HepG2 (cell line): Measurements from ENCODE around the gene SERTM2. TPM values are rescaled to one million over a fixed set of nuclear protein-coding genes. Genes with fewer than 3 reads are reported as not detected.

ENCODE experiments used
- ATAC-seq: fragments of 200-7000 bp; cut with Tn5 transposase; 3 replicates; pipeline ENCODE4 v1.9.1; 2020; ENCODE audit warnings: mild to moderate bottlenecking, moderate library complexity
- BruUV-seq: library from RNA; stranded (reverse); fragments of 400-500 nt; replicated peaks from 2 replicates; lab custom pipeline; 2021; lab: Mats Ljungman, UMichigan
- CTCF ChIA-PET: fragments of 300-600 bp; formaldehyde crosslinking; extraction: SDS; loops from one replicate; lab custom pipeline; 2021; ENCODE audit warnings: low total read pairs, inconsistent platforms, low intra/inter-chr PET ratio; lab: Yijun Ruan, JAX
- POLR2A ChIA-PET: fragments of 350-600 bp; sonication (Branson Sonifier 250); formaldehyde crosslinking; loops from one replicate; lab custom pipeline; 2020; ENCODE audit warnings: antibody characterized with exemption, inconsistent platforms; lab: Yijun Ruan, JAX
- DNase-seq: peaks from one replicate; pipeline ENCODE4 v3.0.0-alpha.2; 2015; ENCODE audit warnings: low spot score
- FAIRE-seq: peaks from 3 replicates; lab custom pipeline; 2011; peaks lifted over from hg19 to GRCh38; lab: Jason Lieb, UNC
- H2AFZ ChIP-seq: one replicate; pipeline ENCODE4 v1.6.1; 2011; ENCODE audit warnings: low read length, inconsistent platforms
- H3K27ac ChIP-seq: fragments of 300-600 bp; 3 replicates; pipeline ENCODE4 v1.8.0; 2011; ENCODE audit warnings: mixed run types, mild to moderate bottlenecking, mixed read lengths, low read length, inconsistent platforms; ENCODE audit not compliant: insufficient read depth; ENCODE audit errors: extremely low read length
- H3K27me3 ChIP-seq, 2 experiments: fragments of 200-600 bp in 1 of 2; 2 replicates in 1 of 2; 3 replicates in 1 of 2; pipeline versions ENCODE4 v1.6.0 to v1.8.0; 2011; ENCODE audit warnings: low read length in 2 of 2, mild to moderate bottlenecking in 2 of 2, moderate library complexity in 2 of 2, inconsistent platforms in 1 of 2; ENCODE audit not compliant: insufficient read depth in 2 of 2, control insufficient read depth in 1 of 2
- H3K36me3 ChIP-seq, 2 experiments: fragments of 200-600 bp in 1 of 2; replicated peaks in 1 of 2; 2 replicates in 1 of 2; 3 replicates in 1 of 2; pipeline versions ENCODE4 v1.5.1 to v1.8.0; 2011; ENCODE audit warnings: low read length in 2 of 2, inconsistent platforms in 1 of 2; ENCODE audit not compliant: insufficient read depth in 2 of 2, control insufficient read depth in 1 of 2
- H3K4me1 ChIP-seq: 2 replicates; pipeline ENCODE4 v1.5.1; 2012; ENCODE audit warnings: low read length, inconsistent platforms; ENCODE audit not compliant: insufficient read depth
- H3K4me2 ChIP-seq: 2 replicates; pipeline ENCODE4 v1.6.0; 2011; ENCODE audit warnings: low read depth, low read length, inconsistent platforms
- H3K4me3 ChIP-seq, 3 experiments: fragments of 200-600 bp in 1 of 3; sonication (generic), shearing (Covaris generic) in 1 of 3; replicated peaks in 1 of 3; 2 replicates each; pipeline ENCODE4 v1.5.1; 2011 to 2016; ENCODE audit warnings: low read length in 3 of 3, inconsistent platforms in 2 of 3, low read depth in 2 of 3, mild to moderate bottlenecking in 2 of 3, control low read depth in 1 of 3, mixed read lengths in 1 of 3; ENCODE audit not compliant: insufficient read depth in 1 of 3
- H3K79me2 ChIP-seq: one replicate; pipeline ENCODE4 v1.6.1; 2011; ENCODE audit warnings: low read length, inconsistent platforms; ENCODE audit not compliant: insufficient read depth
- H3K9ac ChIP-seq: 2 replicates; pipeline ENCODE4 v1.6.0; 2011; ENCODE audit warnings: mild to moderate bottlenecking, low read depth, low read length, inconsistent platforms; ENCODE audit not compliant: insufficient read depth
- H3K9me3 ChIP-seq: 2 replicates; pipeline ENCODE4 v1.5.1; 2012; ENCODE audit warnings: mild to moderate bottlenecking, low read length
- H4K20me1 ChIP-seq: 2 replicates; pipeline ENCODE4 v1.6.0; 2011; ENCODE audit warnings: inconsistent platforms, mild to moderate bottlenecking, low read length, moderate library complexity; ENCODE audit not compliant: insufficient read depth
- CCDC6 ChIP-seq: sonication (generic); formaldehyde crosslinking; IDR thresholded peaks from 2 replicates; pipeline ENCODE4 v1.8.1; 2022; ENCODE audit warnings: mild to moderate bottlenecking, missing genetic modification reagents, moderate library complexity
- HOXA5 ChIP-seq: sonication (generic); formaldehyde crosslinking; IDR thresholded peaks from 2 replicates; pipeline ENCODE4 v1.4.0; 2020; ENCODE audit warnings: missing genetic modification reagents
- NCOA2 ChIP-seq: sonication (generic); formaldehyde crosslinking; IDR thresholded peaks from 2 replicates; pipeline ENCODE4 v1.8.0; 2022; ENCODE audit warnings: inconsistent platforms
- RFX3 ChIP-seq: IDR thresholded peaks from 2 replicates; pipeline ENCODE4 v1.6.1; 2016; ENCODE audit warnings: missing biosample characterization, missing genetic modification reagents
- SAFB2 ChIP-seq: sonication (generic); formaldehyde crosslinking; IDR thresholded peaks from 2 replicates; pipeline ENCODE4 v1.5.1; 2020; ENCODE audit warnings: missing genetic modification reagents, low read depth, mild to moderate bottlenecking, borderline replicate concordance
- ZNF768 ChIP-seq: sonication (generic); formaldehyde crosslinking; IDR thresholded peaks from 2 replicates; pipeline ENCODE4 v1.4.0; 2020; ENCODE audit warnings: missing genetic modification reagents
- WGBS: methylation state at CpG from one replicate; pipeline ENCODE4 v1.1.6; 2017; ENCODE audit warnings: low lambda C conversion rate; 5-methylcytosine and 5-hydroxymethylcytosine counted together
- in situ Hi-C: cut with HindIII; loops from 2 replicates; pipeline ENCODE4 v1.10.0; 2017; ENCODE audit warnings: low pct_unique_long_range_greater_than_20kb; ENCODE audit not compliant: extremely low pct_ligation_motif_present
- intact Hi-C: fragments of 100-400 bp; cut with micrococcal nuclease; formaldehyde crosslinking; loops from one replicate; pipeline ENCODE4 v1.10.0; 2022; ENCODE audit not compliant: unreplicated experiment
- polyA plus RNA-seq, 8 experiments: library from polyadenylated mRNA; depleted of rRNA in 3 of 8; stranded (reverse) in 7 of 8; unstranded in 1 of 8; fragments of >200 nt; fragmentation: Illumina TruSeq in 4 of 8; extraction: Trizol in 4 of 8; gene quantifications; 2 replicates each; pipeline versions ENCODE4 v1.2.1 to v1.2.3, GENCODE V29; 2011 to 2016; ENCODE audit warnings: low read depth in 4 of 8, missing spikeins in 1 of 8, mixed read lengths in 1 of 8; ENCODE audit not compliant: insufficient read depth in 1 of 8
- total RNA-seq, 5 experiments: library from RNA; depleted of rRNA; stranded (reverse); fragments of >200 nt; fragmentation: Illumina TruSeq; extraction: Trizol; gene quantifications; 2 replicates each; pipeline ENCODE4 v1.2.3, GENCODE V29; 2016; ENCODE audit warnings: low read depth in 1 of 5
- TF ChIP-seq, protein P1 (sequence below): sonication (generic); formaldehyde crosslinking; IDR thresholded peaks from 2 replicates; pipeline ENCODE4 v1.5.0; 2020; ENCODE audit warnings: mild to moderate bottlenecking, missing genetic modification reagents, borderline replicate concordance
- TF ChIP-seq, protein P2 (sequence below): sonication (generic); formaldehyde crosslinking; conservative IDR thresholded peaks from 2 replicates; pipeline ENCODE4 v1.8.0; 2022; ENCODE audit warnings: low read depth, missing genetic modification reagents

The SERTM2 gene
- total and polyA plus RNA-seq, 2 of the 13 experiments (the other 11 are each of a cell fraction or from before 2014, with no cell fraction given) = not detected

DNA sequence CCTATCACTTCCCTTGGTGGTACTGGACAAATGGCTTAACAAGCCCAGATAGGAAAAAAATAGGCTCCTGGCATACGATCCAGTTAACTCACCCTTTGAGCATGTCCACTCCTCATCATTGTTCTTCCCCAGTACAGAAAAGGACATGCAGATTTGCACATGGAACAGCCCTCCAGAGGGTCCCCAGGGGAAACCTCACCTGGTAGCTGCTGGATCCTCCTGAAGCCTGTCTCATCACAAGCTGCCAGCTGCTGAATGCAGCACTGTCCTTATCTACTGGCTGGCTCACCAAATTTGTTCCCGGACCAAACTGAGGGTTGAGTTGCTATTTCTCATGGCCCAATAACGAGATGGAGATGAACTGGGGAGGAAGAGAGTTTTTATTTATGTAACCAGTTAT lies 49.4 kb downstream of the SERTM2 start:
- 0% methylated on average over 1 of the region's 3 CpGs for WGBS
- H3K79me2 ChIP-seq = no peaks in the 10 kb centered on the region
- H2AFZ ChIP-seq = no peak overlapping the region
- no peaks in the 10 kb centered on the region for H3K27me3 ChIP-seq
- FAIRE-seq (no peak), ATAC-seq (no peak), DNase-seq (no peak)
- ChIA-PET POLR2A (no interaction called here), CTCF (no interaction called here)
- H3K9ac ChIP-seq = no peak overlapping the region
- no TSS peak for BruUV-seq
- no peak overlapping the region for H3K4me3 ChIP-seq
- H3K4me1 ChIP-seq = no peaks in the 10 kb centered on the region
- H3K27ac ChIP-seq = no peak overlapping the region
- H3K4me2 ChIP-seq = no peak overlapping the region
- no peaks in the 10 kb centered on the region for H4K20me1 ChIP-seq
- in situ Hi-C loops (no loop called here), intact Hi-C loops (no loop called here)
- H3K36me3 ChIP-seq = no peaks in the 10 kb centered on the region
- H3K9me3 ChIP-seq = no peaks in the 10 kb centered on the region
- TF ChIP-seq CCDC6 (CRISPR knock-in tag) (no peak), NCOA2 (CRISPR knock-in tag) (no peak), HOXA5 (CRISPR knock-in tag) (no peak), ZNF768 (no peak), RFX3 (CRISPR knock-in tag) (no peak), SAFB2 (CRISPR knock-in tag) (no peak)
- TF ChIP-seq, protein P1, sequence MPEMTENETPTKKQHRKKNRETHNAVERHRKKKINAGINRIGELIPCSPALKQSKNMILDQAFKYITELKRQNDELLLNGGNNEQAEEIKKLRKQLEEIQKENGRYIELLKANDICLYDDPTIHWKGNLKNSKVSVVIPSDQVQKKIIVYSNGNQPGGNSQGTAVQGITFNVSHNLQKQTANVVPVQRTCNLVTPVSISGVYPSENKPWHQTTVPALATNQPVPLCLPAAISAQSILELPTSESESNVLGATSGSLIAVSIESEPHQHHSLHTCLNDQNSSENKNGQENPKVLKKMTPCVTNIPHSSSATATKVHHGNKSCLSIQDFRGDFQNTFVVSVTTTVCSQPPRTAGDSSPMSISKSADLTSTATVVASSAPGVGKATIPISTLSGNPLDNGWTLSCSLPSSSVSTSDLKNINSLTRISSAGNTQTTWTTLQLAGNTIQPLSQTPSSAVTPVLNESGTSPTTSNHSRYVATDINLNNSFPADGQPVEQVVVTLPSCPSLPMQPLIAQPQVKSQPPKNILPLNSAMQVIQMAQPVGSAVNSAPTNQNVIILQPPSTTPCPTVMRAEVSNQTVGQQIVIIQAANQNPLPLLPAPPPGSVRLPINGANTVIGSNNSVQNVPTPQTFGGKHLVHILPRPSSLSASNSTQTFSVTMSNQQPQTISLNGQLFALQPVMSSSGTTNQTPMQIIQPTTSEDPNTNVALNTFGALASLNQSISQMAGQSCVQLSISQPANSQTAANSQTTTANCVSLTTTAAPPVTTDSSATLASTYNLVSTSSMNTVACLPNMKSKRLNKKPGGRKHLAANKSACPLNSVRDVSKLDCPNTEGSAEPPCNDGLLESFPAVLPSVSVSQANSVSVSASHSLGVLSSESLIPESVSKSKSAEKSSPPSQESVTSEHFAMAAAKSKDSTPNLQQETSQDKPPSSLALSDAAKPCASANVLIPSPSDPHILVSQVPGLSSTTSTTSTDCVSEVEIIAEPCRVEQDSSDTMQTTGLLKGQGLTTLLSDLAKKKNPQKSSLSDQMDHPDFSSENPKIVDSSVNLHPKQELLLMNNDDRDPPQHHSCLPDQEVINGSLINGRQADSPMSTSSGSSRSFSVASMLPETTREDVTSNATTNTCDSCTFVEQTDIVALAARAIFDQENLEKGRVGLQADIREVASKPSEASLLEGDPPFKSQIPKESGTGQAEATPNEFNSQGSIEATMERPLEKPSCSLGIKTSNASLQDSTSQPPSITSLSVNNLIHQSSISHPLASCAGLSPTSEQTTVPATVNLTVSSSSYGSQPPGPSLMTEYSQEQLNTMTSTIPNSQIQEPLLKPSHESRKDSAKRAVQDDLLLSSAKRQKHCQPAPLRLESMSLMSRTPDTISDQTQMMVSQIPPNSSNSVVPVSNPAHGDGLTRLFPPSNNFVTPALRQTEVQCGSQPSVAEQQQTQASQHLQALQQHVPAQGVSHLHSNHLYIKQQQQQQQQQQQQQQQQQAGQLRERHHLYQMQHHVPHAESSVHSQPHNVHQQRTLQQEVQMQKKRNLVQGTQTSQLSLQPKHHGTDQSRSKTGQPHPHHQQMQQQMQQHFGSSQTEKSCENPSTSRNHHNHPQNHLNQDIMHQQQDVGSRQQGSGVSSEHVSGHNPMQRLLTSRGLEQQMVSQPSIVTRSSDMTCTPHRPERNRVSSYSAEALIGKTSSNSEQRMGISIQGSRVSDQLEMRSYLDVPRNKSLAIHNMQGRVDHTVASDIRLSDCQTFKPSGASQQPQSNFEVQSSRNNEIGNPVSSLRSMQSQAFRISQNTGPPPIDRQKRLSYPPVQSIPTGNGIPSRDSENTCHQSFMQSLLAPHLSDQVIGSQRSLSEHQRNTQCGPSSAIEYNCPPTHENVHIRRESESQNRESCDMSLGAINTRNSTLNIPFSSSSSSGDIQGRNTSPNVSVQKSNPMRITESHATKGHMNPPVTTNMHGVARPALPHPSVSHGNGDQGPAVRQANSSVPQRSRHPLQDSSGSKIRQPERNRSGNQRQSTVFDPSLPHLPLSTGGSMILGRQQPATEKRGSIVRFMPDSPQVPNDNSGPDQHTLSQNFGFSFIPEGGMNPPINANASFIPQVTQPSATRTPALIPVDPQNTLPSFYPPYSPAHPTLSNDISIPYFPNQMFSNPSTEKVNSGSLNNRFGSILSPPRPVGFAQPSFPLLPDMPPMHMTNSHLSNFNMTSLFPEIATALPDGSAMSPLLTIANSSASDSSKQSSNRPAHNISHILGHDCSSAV = no peak
- TF ChIP-seq, protein P2, sequence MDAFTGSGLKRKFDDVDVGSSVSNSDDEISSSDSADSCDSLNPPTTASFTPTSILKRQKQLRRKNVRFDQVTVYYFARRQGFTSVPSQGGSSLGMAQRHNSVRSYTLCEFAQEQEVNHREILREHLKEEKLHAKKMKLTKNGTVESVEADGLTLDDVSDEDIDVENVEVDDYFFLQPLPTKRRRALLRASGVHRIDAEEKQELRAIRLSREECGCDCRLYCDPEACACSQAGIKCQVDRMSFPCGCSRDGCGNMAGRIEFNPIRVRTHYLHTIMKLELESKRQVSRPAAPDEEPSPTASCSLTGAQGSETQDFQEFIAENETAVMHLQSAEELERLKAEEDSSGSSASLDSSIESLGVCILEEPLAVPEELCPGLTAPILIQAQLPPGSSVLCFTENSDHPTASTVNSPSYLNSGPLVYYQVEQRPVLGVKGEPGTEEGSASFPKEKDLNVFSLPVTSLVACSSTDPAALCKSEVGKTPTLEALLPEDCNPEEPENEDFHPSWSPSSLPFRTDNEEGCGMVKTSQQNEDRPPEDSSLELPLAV (CRISPR knock-in tag) = no peak
